HepG2 (cell line): ENCODE data around the gene GRK4. TPM values are rescaled to one million over a fixed set of nuclear protein-coding genes. Genes with fewer than 3 reads are reported as not detected.

Experiments used
- ATAC-seq: fragments of 200-7000 bp; cut with Tn5 transposase; 3 replicates; pipeline ENCODE4 v1.9.1; 2020; ENCODE audit warnings: mild to moderate bottlenecking, moderate library complexity
- BruUV-seq: library from RNA; stranded (reverse); fragments of 400-500 nt; replicated peaks from 2 replicates; lab custom pipeline; 2021; lab: Mats Ljungman, UMichigan
- CTCF ChIA-PET: fragments of 300-600 bp; formaldehyde crosslinking; extraction: SDS; loops from one replicate; lab custom pipeline; 2021; ENCODE audit warnings: low total read pairs, inconsistent platforms, low intra/inter-chr PET ratio; lab: Yijun Ruan, JAX
- POLR2A ChIA-PET: fragments of 350-600 bp; sonication (Branson Sonifier 250); formaldehyde crosslinking; loops from one replicate; lab custom pipeline; 2020; ENCODE audit warnings: antibody characterized with exemption, inconsistent platforms; lab: Yijun Ruan, JAX
- DNase-seq: peaks from one replicate; pipeline ENCODE4 v3.0.0-alpha.2; 2015; ENCODE audit warnings: low spot score
- FAIRE-seq: peaks from 3 replicates; lab custom pipeline; 2011; peaks lifted over from hg19 to GRCh38; lab: Jason Lieb, UNC
- H2AFZ ChIP-seq: one replicate; pipeline ENCODE4 v1.6.1; 2011; ENCODE audit warnings: low read length, inconsistent platforms
- H3K27ac ChIP-seq: fragments of 300-600 bp; 3 replicates; pipeline ENCODE4 v1.8.0; 2011; ENCODE audit warnings: mixed run types, mild to moderate bottlenecking, mixed read lengths, low read length, inconsistent platforms; ENCODE audit not compliant: insufficient read depth; ENCODE audit errors: extremely low read length
- H3K27me3 ChIP-seq, 2 experiments: fragments of 200-600 bp in 1 of 2; 2 replicates in 1 of 2; 3 replicates in 1 of 2; pipeline versions ENCODE4 v1.6.0 to v1.8.0; 2011; ENCODE audit warnings: low read length in 2 of 2, mild to moderate bottlenecking in 2 of 2, moderate library complexity in 2 of 2, inconsistent platforms in 1 of 2; ENCODE audit not compliant: insufficient read depth in 2 of 2, control insufficient read depth in 1 of 2
- H3K36me3 ChIP-seq, 2 experiments: fragments of 200-600 bp in 1 of 2; replicated peaks in 1 of 2; 2 replicates in 1 of 2; 3 replicates in 1 of 2; pipeline versions ENCODE4 v1.5.1 to v1.8.0; 2011; ENCODE audit warnings: low read length in 2 of 2, inconsistent platforms in 1 of 2; ENCODE audit not compliant: insufficient read depth in 2 of 2, control insufficient read depth in 1 of 2
- H3K4me1 ChIP-seq: 2 replicates; pipeline ENCODE4 v1.5.1; 2012; ENCODE audit warnings: low read length, inconsistent platforms; ENCODE audit not compliant: insufficient read depth
- H3K4me2 ChIP-seq: 2 replicates; pipeline ENCODE4 v1.6.0; 2011; ENCODE audit warnings: low read depth, low read length, inconsistent platforms
- H3K4me3 ChIP-seq, 3 experiments: fragments of 200-600 bp in 1 of 3; sonication (generic), shearing (Covaris generic) in 1 of 3; replicated peaks in 1 of 3; 2 replicates each; pipeline ENCODE4 v1.5.1; 2011 to 2016; ENCODE audit warnings: low read length in 3 of 3, inconsistent platforms in 2 of 3, low read depth in 2 of 3, mild to moderate bottlenecking in 2 of 3, control low read depth in 1 of 3, mixed read lengths in 1 of 3; ENCODE audit not compliant: insufficient read depth in 1 of 3
- H3K79me2 ChIP-seq: one replicate; pipeline ENCODE4 v1.6.1; 2011; ENCODE audit warnings: low read length, inconsistent platforms; ENCODE audit not compliant: insufficient read depth
- H3K9ac ChIP-seq: 2 replicates; pipeline ENCODE4 v1.6.0; 2011; ENCODE audit warnings: mild to moderate bottlenecking, low read depth, low read length, inconsistent platforms; ENCODE audit not compliant: insufficient read depth
- H3K9me3 ChIP-seq: 2 replicates; pipeline ENCODE4 v1.5.1; 2012; ENCODE audit warnings: mild to moderate bottlenecking, low read length
- H4K20me1 ChIP-seq: 2 replicates; pipeline ENCODE4 v1.6.0; 2011; ENCODE audit warnings: inconsistent platforms, mild to moderate bottlenecking, low read length, moderate library complexity; ENCODE audit not compliant: insufficient read depth
- EEA1 ChIP-seq: sonication (generic); formaldehyde crosslinking; IDR thresholded peaks from 2 replicates; pipeline ENCODE4 v1.5.1; 2020; ENCODE audit warnings: mild to moderate bottlenecking, missing genetic modification reagents, borderline replicate concordance
- GTF3A ChIP-seq: sonication (generic); formaldehyde crosslinking; conservative IDR thresholded peaks from 2 replicates; pipeline ENCODE4 v1.4.0; 2020; ENCODE audit warnings: mild to moderate bottlenecking, missing genetic modification reagents
- NCOA2 ChIP-seq: sonication (generic); formaldehyde crosslinking; IDR thresholded peaks from 2 replicates; pipeline ENCODE4 v1.8.0; 2022; ENCODE audit warnings: inconsistent platforms
- POGZ ChIP-seq: sonication (generic); formaldehyde crosslinking; IDR thresholded peaks from 2 replicates; pipeline ENCODE4 v1.4.0; 2020; ENCODE audit warnings: mild to moderate bottlenecking, missing genetic modification reagents
- RAD21 ChIP-seq: fragments of 450-650 bp; formaldehyde crosslinking; IDR thresholded peaks from 2 replicates; pipeline ENCODE4 v1.5.0; 2020; ENCODE audit warnings: mild to moderate bottlenecking
- RFX5 ChIP-seq: IDR thresholded peaks from 2 replicates; pipeline ENCODE4 v1.6.1; 2011; ENCODE audit warnings: low read depth, low read length, improper control_type of control experiment
- SMARCC2 ChIP-seq: fragments of 450-650 bp; IDR thresholded peaks from 2 replicates; pipeline ENCODE4 v1.6.1; 2017; ENCODE audit warnings: antibody characterized with exemption, mild to moderate bottlenecking
- SRSF4 ChIP-seq: fragments of 200-400 bp; formaldehyde crosslinking; IDR thresholded peaks from one replicate; pipeline ENCODE4 v1.6.1; 2018; ENCODE audit warnings: mild to moderate bottlenecking, low read depth, low read length, moderate library complexity; ENCODE audit not compliant: poor library complexity, severe bottlenecking
- WGBS: methylation state at CpG from one replicate; pipeline ENCODE4 v1.1.6; 2017; ENCODE audit warnings: low lambda C conversion rate; 5-methylcytosine and 5-hydroxymethylcytosine counted together
- in situ Hi-C: cut with HindIII; loops from 2 replicates; pipeline ENCODE4 v1.10.0; 2017; ENCODE audit warnings: low pct_unique_long_range_greater_than_20kb; ENCODE audit not compliant: extremely low pct_ligation_motif_present
- intact Hi-C: fragments of 100-400 bp; cut with micrococcal nuclease; formaldehyde crosslinking; loops from one replicate; pipeline ENCODE4 v1.10.0; 2022; ENCODE audit not compliant: unreplicated experiment
- polyA plus RNA-seq, 8 experiments: library from polyadenylated mRNA; depleted of rRNA in 3 of 8; stranded (reverse) in 7 of 8; unstranded in 1 of 8; fragments of >200 nt; fragmentation: Illumina TruSeq in 4 of 8; extraction: Trizol in 4 of 8; gene quantifications; 2 replicates each; pipeline versions ENCODE4 v1.2.1 to v1.2.3, GENCODE V29; 2011 to 2016; ENCODE audit warnings: low read depth in 4 of 8, missing spikeins in 1 of 8, mixed read lengths in 1 of 8; ENCODE audit not compliant: insufficient read depth in 1 of 8
- total RNA-seq, 5 experiments: library from RNA; depleted of rRNA; stranded (reverse); fragments of >200 nt; fragmentation: Illumina TruSeq; extraction: Trizol; gene quantifications; 2 replicates each; pipeline ENCODE4 v1.2.3, GENCODE V29; 2016; ENCODE audit warnings: low read depth in 1 of 5
- TF ChIP-seq, protein P1 (sequence below): sonication (generic); formaldehyde crosslinking; IDR thresholded peaks from 2 replicates; pipeline ENCODE4 v1.8.1; 2023; ENCODE audit warnings: mild to moderate bottlenecking, missing genetic modification reagents, borderline replicate concordance

Gene GRK4
- total and polyA plus RNA-seq, 2 of the 13 experiments (the other 11 are each of a cell fraction or from before 2014, with no cell fraction given): 1.8 to 2.0 TPM

DNA sequence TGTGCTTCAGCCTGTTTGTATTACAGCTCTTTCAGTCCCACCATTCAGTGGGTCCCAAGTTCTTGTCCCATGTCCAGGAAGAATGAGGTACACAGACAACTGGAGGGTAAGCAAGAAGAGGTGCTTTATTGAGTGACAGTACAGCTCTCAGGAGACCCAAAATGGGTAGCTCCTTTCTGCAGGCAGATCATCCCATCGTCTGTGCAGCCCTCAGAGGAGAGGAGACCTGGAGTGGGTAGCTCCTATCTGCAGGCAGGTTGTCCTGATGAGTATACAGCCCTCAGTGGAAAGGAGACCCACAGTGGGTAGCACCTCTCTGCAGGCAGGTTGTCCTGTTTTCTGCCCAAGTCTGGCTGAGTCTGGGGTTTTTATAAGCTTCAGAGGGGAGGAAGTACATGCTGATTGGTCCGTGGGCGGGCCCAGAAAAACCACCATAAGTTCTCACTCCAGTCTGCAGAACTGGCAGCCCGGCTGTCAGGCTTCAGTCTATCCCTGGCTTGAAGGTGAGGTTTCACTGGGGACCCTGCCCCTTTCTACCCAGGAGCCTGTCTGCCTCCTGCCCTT is 18.0 kb downstream of the GRK4 start:
- no peaks in the 10 kb centered on the region for H3K79me2 ChIP-seq
- H3K36me3 ChIP-seq: no peaks in the 10 kb centered on the region
- DNase-seq (no peak), FAIRE-seq (no peak), ATAC-seq (no peak)
- H2AFZ ChIP-seq: no peak overlapping the region
- H3K4me1 ChIP-seq: peaks cover 20% of the 10 kb centered on the region
- no TSS peak for BruUV-seq
- CTCF ChIA-PET: no interaction called here
- peaks cover 1 to 4% of the 10 kb centered on the region in 2 experiments; a peak in 2 of 5 replicates for H3K27me3 ChIP-seq
- TF ChIP-seq EEA1 (CRISPR knock-in tag): no peak
- in situ Hi-C loops: loop anchor here (5.0 kb wide), 1 partner anchor 56 kb away; no protein-coding TSS in a partner anchor
- no peak overlapping the region for H3K27ac ChIP-seq
- no peaks in the 10 kb centered on the region for H3K9me3 ChIP-seq
- H3K4me3 ChIP-seq: no peak overlapping the region
- H3K4me2 ChIP-seq: no peak overlapping the region
- no peaks in the 10 kb centered on the region for H4K20me1 ChIP-seq
- no CpG with 5 or more reads among the region's 4 CpGs for WGBS
- POLR2A ChIA-PET: no interaction called here
- H3K9ac ChIP-seq: no peak overlapping the region
- intact Hi-C loops: no loop called here

- H3K36me3 ChIP-seq: no peaks in the 10 kb centered on the region
- no peak overlapping the region for H3K4me3 ChIP-seq
- H3K9me3 ChIP-seq: no peaks in the 10 kb centered on the region
- no peaks in the 10 kb centered on the region for H3K79me2 ChIP-seq
- CTCF ChIA-PET: no interaction called here
- no peaks in the 10 kb centered on the region for H4K20me1 ChIP-seq
- H3K27ac ChIP-seq: no peak overlapping the region
- no peak for ATAC-seq
- no peak overlapping the region for H2AFZ ChIP-seq
- no peak for DNase-seq
- H3K27me3 ChIP-seq: peaks cover 1 to 4% of the 10 kb centered on the region in 2 experiments; a peak in 2 of 5 replicates
- in situ Hi-C loops (loop anchor here (5.0 kb wide), 1 partner anchor 55 kb away; no protein-coding TSS in a partner anchor), intact Hi-C loops (no loop called here)
- no peak overlapping the region for H3K9ac ChIP-seq
- no TSS peak for BruUV-seq
- H3K4me2 ChIP-seq: no peak overlapping the region
- POLR2A ChIA-PET: no interaction called here
- peaks cover 15% of the 10 kb centered on the region for H3K4me1 ChIP-seq
- no peak for FAIRE-seq
- 41% methylated on average over 3 of the region's 4 CpGs for WGBS
- TF ChIP-seq POGZ (CRISPR knock-in tag): no peak
- no peak for TF ChIP-seq GTF3A (CRISPR knock-in tag)
- no peak for TF ChIP-seq SRSF4
- TF ChIP-seq, protein P1, sequence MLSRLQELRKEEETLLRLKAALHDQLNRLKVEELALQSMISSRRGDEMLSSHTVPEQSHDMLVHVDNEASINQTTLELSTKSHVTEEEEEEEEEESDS: no peak
- no peak for TF ChIP-seq RFX5
- TF ChIP-seq SMARCC2: no peak
- TF ChIP-seq NCOA2 (CRISPR knock-in tag): no peak
- no peak for TF ChIP-seq RAD21 (CRISPR knock-in tag)
Measured at GRCh38 chr4:2982012-2982411, 18.6 kb downstream of the GRK4 start.
